H1 (cell line): ENCODE measurements around the gene ZNF396. TPM values are rescaled to one million over a fixed set of nuclear protein-coding genes. Genes with fewer than 3 reads are reported as not detected.

ENCODE experiments used
- CTCF ChIA-PET: fragments of 300-600 bp; sonication (Branson Sonifier 250); formaldehyde crosslinking; loops from one replicate; lab custom pipeline; 2021; ENCODE audit not compliant: partially characterized antibody; lab: Charles Lee
- POLR2A ChIA-PET: fragments of 300-600 bp; sonication (Branson Sonifier 250); formaldehyde crosslinking; loops from one replicate; lab custom pipeline; 2021; ENCODE audit warnings: inconsistent platforms; ENCODE audit not compliant: partially characterized antibody; lab: Charles Lee
- DNase-seq, 2 experiments: peaks; one replicate each; pipeline versions ENCODE4 v3.0.0 to v3.0.0-alpha.2; 2010 to 2022; ENCODE audit warnings: low spot score in 2 of 2, low read depth in 1 of 2, mixed read lengths in 1 of 2
- FAIRE-seq: peaks from 2 replicates; lab custom pipeline; 2011; peaks lifted over from hg19 to GRCh38; lab: Jason Lieb, UNC
- H2AFZ ChIP-seq: 2 replicates; pipeline ENCODE4 v1.8.1; 2012; ENCODE audit warnings: low read length, inconsistent platforms
- H2AK5ac ChIP-seq: 2 replicates; pipeline ENCODE4 v1.6.1; 2013; ENCODE audit warnings: low read depth, low read length
- H2BK120ac ChIP-seq: replicated peaks from 2 replicates; pipeline ENCODE3; 2013; ENCODE audit warnings: low read depth, low read length, inconsistent platforms
- H2BK12ac ChIP-seq: 2 replicates; pipeline ENCODE4 v1.6.1; 2013; ENCODE audit warnings: low read depth, low read length
- H2BK15ac ChIP-seq: 2 replicates; pipeline ENCODE4 v1.6.1; 2013; ENCODE audit warnings: low read length
- H2BK20ac ChIP-seq: 2 replicates; pipeline ENCODE4 v1.6.1; 2013; ENCODE audit warnings: low read length
- H2BK5ac ChIP-seq: 2 replicates; pipeline ENCODE4 v1.6.1; 2013; ENCODE audit warnings: low read depth, low read length
- H3K14ac ChIP-seq: 2 replicates; pipeline ENCODE4 v1.6.1; 2013; ENCODE audit warnings: inconsistent platforms; ENCODE audit not compliant: insufficient read length
- H3K18ac ChIP-seq: 2 replicates; pipeline ENCODE4 v1.6.1; 2013; ENCODE audit warnings: low read length; ENCODE audit errors: extremely low read depth
- H3K23ac ChIP-seq: 2 replicates; pipeline ENCODE4 v1.6.1; 2013; ENCODE audit warnings: inconsistent platforms; ENCODE audit not compliant: insufficient read length
- H3K23me2 ChIP-seq: 2 replicates; pipeline ENCODE4 v1.6.1; 2013; ENCODE audit warnings: low read depth, low read length
- H3K27ac ChIP-seq: 2 replicates; pipeline ENCODE4 v1.6.1; 2011; ENCODE audit warnings: low read depth, low read length, inconsistent platforms
- H3K27me3 ChIP-seq, 4 experiments: replicated peaks in 1 of 4; 1 replicate in 1 of 4; 2 replicates in 3 of 4; pipeline versions ENCODE4 v1.6.1 to v1.8.1; 2011 to 2013; ENCODE audit warnings: low read length in 3 of 4, mild to moderate bottlenecking in 3 of 4, inconsistent platforms in 2 of 4, mixed read lengths in 2 of 4, moderate library complexity in 1 of 4; ENCODE audit not compliant: control insufficient read depth in 3 of 4, insufficient read depth in 3 of 4; ENCODE audit errors: extremely low read depth in 1 of 4
- H3K36me3 ChIP-seq, 4 experiments: 2 replicates each; pipeline versions ENCODE4 v1.6.1 to v1.8.1; 2011 to 2013; ENCODE audit warnings: mild to moderate bottlenecking in 4 of 4, low read length in 3 of 4, moderate library complexity in 2 of 4, control low read depth in 1 of 4, inconsistent platforms in 1 of 4; ENCODE audit not compliant: insufficient read depth in 4 of 4, control insufficient read depth in 2 of 4
- H3K4ac ChIP-seq: replicated peaks from 2 replicates; pipeline ENCODE3; 2013; ENCODE audit warnings: low read length, low read depth, mixed read lengths, inconsistent platforms; ENCODE audit not compliant: insufficient read length
- H3K4me1 ChIP-seq, 4 experiments: replicated peaks in 1 of 4; 1 replicate in 1 of 4; 2 replicates in 3 of 4; pipeline versions ENCODE4 v1.6.1 to v1.8.1; 2011 to 2013; ENCODE audit warnings: low read length in 3 of 4, inconsistent platforms in 2 of 4, mixed read lengths in 1 of 4; ENCODE audit not compliant: insufficient read depth in 4 of 4, control insufficient read depth in 3 of 4
- H3K4me2 ChIP-seq, 2 experiments: 2 replicates each; pipeline versions ENCODE4 v1.6.1 to v1.8.1; 2011 to 2013; ENCODE audit warnings: low read depth in 2 of 2, low read length in 2 of 2, control low read depth in 1 of 2, inconsistent platforms in 1 of 2, mild to moderate bottlenecking in 1 of 2; ENCODE audit not compliant: insufficient read depth in 1 of 2
- H3K4me3 ChIP-seq, 4 experiments: fragments of 200-600, 300-600 bp in 1 of 4; sonication (generic), shearing (Covaris generic), sonication (Bioruptor Twin) in 1 of 4; 2 replicates each; pipeline versions ENCODE4 v1.5.1 to v1.8.1; 2011 to 2016; ENCODE audit warnings: low read length in 4 of 4, low read depth in 3 of 4, control low read depth in 2 of 4, inconsistent platforms in 2 of 4, mild to moderate bottlenecking in 2 of 4, mixed read lengths in 1 of 4, moderate library complexity in 1 of 4; ENCODE audit not compliant: insufficient read depth in 2 of 4; ENCODE audit errors: extremely low read depth in 1 of 4
- H3K56ac ChIP-seq: replicated peaks from 2 replicates; pipeline ENCODE3; 2013; ENCODE audit warnings: low read depth, mild to moderate bottlenecking, mixed read lengths, low read length, inconsistent platforms; ENCODE audit not compliant: insufficient read length
- H3K79me1 ChIP-seq: 2 replicates; pipeline ENCODE4 v1.6.1; 2013; ENCODE audit warnings: low read depth, low read length, control low read depth
- H3K79me2 ChIP-seq, 2 experiments: 2 replicates each; pipeline versions ENCODE4 v1.6.1 to v1.8.1; 2012 to 2013; ENCODE audit warnings: low read length in 2 of 2, mild to moderate bottlenecking in 2 of 2, inconsistent platforms in 1 of 2; ENCODE audit not compliant: insufficient read depth in 2 of 2, control insufficient read depth in 1 of 2
- H3K9ac ChIP-seq, 4 experiments: replicated peaks in 1 of 4; 1 replicate in 1 of 4; 2 replicates in 3 of 4; pipeline versions ENCODE4 v1.6.1 to v1.8.1; 2011 to 2013; ENCODE audit warnings: low read depth in 3 of 4, low read length in 3 of 4, control low read depth in 2 of 4, mild to moderate bottlenecking in 2 of 4, moderate library complexity in 2 of 4, inconsistent platforms in 1 of 4; ENCODE audit errors: extremely low read depth in 1 of 4
- H3K9me3 ChIP-seq, 2 experiments: 2 replicates each; pipeline versions ENCODE4 v1.6.1 to v1.8.1; 2012 to 2013; ENCODE audit warnings: mild to moderate bottlenecking in 2 of 2, moderate library complexity in 2 of 2, control low read depth in 1 of 2, inconsistent platforms in 1 of 2, low read depth in 1 of 2, low read length in 1 of 2, mixed read lengths in 1 of 2; ENCODE audit not compliant: insufficient read depth in 2 of 2
- H4K20me1 ChIP-seq, 2 experiments: replicated peaks in 1 of 2; 2 replicates each; pipeline versions ENCODE3 to v1.8.1; 2011 to 2013; ENCODE audit warnings: inconsistent platforms in 2 of 2, low read length in 2 of 2, mild to moderate bottlenecking in 1 of 2; ENCODE audit not compliant: insufficient read depth in 2 of 2, control insufficient read depth in 1 of 2
- H4K5ac ChIP-seq: 2 replicates; pipeline ENCODE4 v1.6.1; 2013; ENCODE audit warnings: low read length, low read depth, mixed read lengths, inconsistent platforms; ENCODE audit not compliant: insufficient read length
- H4K8ac ChIP-seq: 2 replicates; pipeline ENCODE4 v1.8.0; 2013; ENCODE audit warnings: mild to moderate bottlenecking, moderate library complexity, low read length, inconsistent platforms; ENCODE audit not compliant: insufficient read depth; ENCODE audit errors: extremely low read depth
- H4K91ac ChIP-seq: replicated peaks from 2 replicates; pipeline ENCODE3; 2013; ENCODE audit warnings: low read length, mixed read lengths, inconsistent platforms; ENCODE audit not compliant: insufficient read length
- CREB1 ChIP-seq: IDR thresholded peaks from 2 replicates; pipeline ENCODE4 v1.6.1; 2012; ENCODE audit warnings: inconsistent platforms
- CTBP2 ChIP-seq: IDR thresholded peaks from 2 replicates; pipeline ENCODE4 v1.7.0; 2011; ENCODE audit warnings: borderline replicate concordance, mild to moderate bottlenecking, moderate library complexity, mixed read lengths, low read length; ENCODE audit not compliant: insufficient read depth, insufficient read length
- EP300 ChIP-seq, 2 experiments: IDR thresholded peaks; 1 replicate in 1 of 2; 2 replicates in 1 of 2; pipeline ENCODE4 v1.6.1; 2011 to 2012; ENCODE audit warnings: low read depth in 2 of 2, low read length in 2 of 2, mild to moderate bottlenecking in 2 of 2, borderline replicate concordance in 1 of 2, inconsistent platforms in 1 of 2, moderate library complexity in 1 of 2
- NANOG ChIP-seq: IDR thresholded peaks from 2 replicates; pipeline ENCODE4 v1.6.1; 2011; ENCODE audit warnings: low read length, low read depth, mild to moderate bottlenecking, inconsistent platforms; ENCODE audit not compliant: insufficient read depth, poor library complexity, severe bottlenecking
- PHF8 ChIP-seq: fragments of 200-600 bp; sonication (generic); conservative IDR thresholded peaks from 2 replicates; pipeline ENCODE4 v1.7.1; 2012; ENCODE audit warnings: low read depth, mild to moderate bottlenecking, inconsistent platforms, low read length, moderate library complexity
- SP1 ChIP-seq: IDR thresholded peaks from 2 replicates; pipeline ENCODE4 v1.6.1; 2011; ENCODE audit warnings: low read depth, low read length
- WGBS, 2 experiments: shearing (Covaris generic) in 1 of 2; methylation state at CpG; one replicate each; pipeline versions ENCODE4 v1.1.6 to v1.1.7; 2013 to 2015; ENCODE audit warnings: low lambda C conversion rate in 2 of 2, mixed read lengths in 2 of 2, inconsistent platforms in 1 of 2, low coverage in 1 of 2, missing lambda C conversion rate in 1 of 2; ENCODE audit not compliant: insufficient replicate concordance in 2 of 2, insufficient coverage in 1 of 2, insufficient read length in 1 of 2; ENCODE audit errors: extremely low coverage in 1 of 2, missing lambda C conversion rate in 1 of 2; 5-methylcytosine and 5-hydroxymethylcytosine counted together
- polyA plus RNA-seq, 7 experiments: library from polyadenylated mRNA; depleted of rRNA in 3 of 7; stranded (reverse) in 5 of 7; unstranded in 2 of 7; fragments of >200 nt in 5 of 7; fragments of 200-250 nt in 2 of 7; gene quantifications; 1 replicate in 5 of 7; 2 replicates in 1 of 7; 4 replicates in 1 of 7; pipeline versions ENCODE4 v1.2.1 to v1.2.3, GENCODE V29; 2011 to 2013; ENCODE audit warnings: missing spikeins in 2 of 7, mixed read lengths in 2 of 7
- total RNA-seq: library from RNA; stranded (reverse); fragmentation: NEBNext Ultra II Directional; extraction: Animal tissue kit (Norgen Biotek cat#: 25700); gene quantifications from 2 replicates; pipeline ENCODE4 v1.2.1, GENCODE V29; 2021
- TF ChIP-seq, protein P1 (sequence below), 3 experiments: IDR thresholded peaks; 1 replicate in 2 of 3; 2 replicates in 1 of 3; pipeline versions ENCODE4 v1.5.1 to v1.6.1; 2011; ENCODE audit warnings: low read length in 3 of 3, mild to moderate bottlenecking in 3 of 3, inconsistent platforms in 2 of 3, low read depth in 1 of 3, moderate library complexity in 1 of 3; ENCODE audit not compliant: insufficient read depth in 1 of 3; ENCODE audit errors: control extremely low read depth in 1 of 3
- TF ChIP-seq, protein P2 (sequence below): IDR thresholded peaks from 2 replicates; pipeline ENCODE4 v1.6.1; 2012; ENCODE audit warnings: inconsistent platforms

Gene ZNF396
- total and polyA plus RNA-seq, 2 of the 8 experiments (the other 6 are each of a cell fraction or from before 2014, with no cell fraction given): 0.44 to 0.74 TPM

DNA sequence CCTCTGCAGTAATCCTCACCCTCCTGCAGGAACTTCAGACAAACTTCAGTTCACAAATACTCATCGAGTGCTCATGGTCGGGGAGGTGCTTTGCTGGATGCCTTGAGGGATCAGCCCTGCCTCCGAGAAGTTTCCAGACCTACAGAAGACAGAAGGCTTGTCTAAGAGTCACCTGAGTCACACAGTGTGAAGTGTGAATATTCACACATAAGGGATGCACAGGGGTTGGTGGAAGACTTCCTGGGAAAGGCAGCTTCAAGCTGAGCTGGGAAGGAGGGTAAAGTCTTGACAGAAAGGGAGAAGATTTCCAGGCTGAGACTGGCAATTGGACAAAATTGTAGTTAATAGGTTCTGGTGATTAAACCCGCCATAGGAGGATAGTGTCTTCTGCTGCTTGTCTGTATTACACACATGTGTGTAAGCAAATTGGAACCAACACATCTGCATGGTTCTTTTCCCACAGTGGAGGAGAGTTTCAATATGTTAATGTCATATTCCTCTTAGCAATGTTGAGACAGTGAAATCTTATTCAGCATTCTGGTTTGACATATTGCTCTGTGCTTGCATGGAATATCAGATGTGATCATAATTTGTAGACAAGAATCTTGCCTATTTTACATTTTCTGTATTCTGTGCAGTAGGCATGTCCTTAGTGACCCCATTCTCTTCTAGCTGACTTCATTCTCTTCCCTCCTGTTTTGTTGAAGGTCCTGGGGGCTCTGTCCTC, 34.7 kb upstream of the ZNF396 start:
- no peaks in the 10 kb centered on the region for H3K36me3 ChIP-seq
- H3K4me3 ChIP-seq: no peak overlapping the region
- TF ChIP-seq NANOG: no peak
- TF ChIP-seq, protein P1, sequence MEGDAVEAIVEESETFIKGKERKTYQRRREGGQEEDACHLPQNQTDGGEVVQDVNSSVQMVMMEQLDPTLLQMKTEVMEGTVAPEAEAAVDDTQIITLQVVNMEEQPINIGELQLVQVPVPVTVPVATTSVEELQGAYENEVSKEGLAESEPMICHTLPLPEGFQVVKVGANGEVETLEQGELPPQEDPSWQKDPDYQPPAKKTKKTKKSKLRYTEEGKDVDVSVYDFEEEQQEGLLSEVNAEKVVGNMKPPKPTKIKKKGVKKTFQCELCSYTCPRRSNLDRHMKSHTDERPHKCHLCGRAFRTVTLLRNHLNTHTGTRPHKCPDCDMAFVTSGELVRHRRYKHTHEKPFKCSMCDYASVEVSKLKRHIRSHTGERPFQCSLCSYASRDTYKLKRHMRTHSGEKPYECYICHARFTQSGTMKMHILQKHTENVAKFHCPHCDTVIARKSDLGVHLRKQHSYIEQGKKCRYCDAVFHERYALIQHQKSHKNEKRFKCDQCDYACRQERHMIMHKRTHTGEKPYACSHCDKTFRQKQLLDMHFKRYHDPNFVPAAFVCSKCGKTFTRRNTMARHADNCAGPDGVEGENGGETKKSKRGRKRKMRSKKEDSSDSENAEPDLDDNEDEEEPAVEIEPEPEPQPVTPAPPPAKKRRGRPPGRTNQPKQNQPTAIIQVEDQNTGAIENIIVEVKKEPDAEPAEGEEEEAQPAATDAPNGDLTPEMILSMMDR (IDR thresholded peaks at IDR 0.05; ENCODE audit: control extremely low read depth in 1 of 3, insufficient read depth in 1 of 3, low read depth in 1 of 3, low read length in 3 of 3): no peak
- no peak for TF ChIP-seq SP1
- no peak for TF ChIP-seq CTBP2
- no peak for TF ChIP-seq PHF8
- no peak for TF ChIP-seq CREB1
- TF ChIP-seq, protein P2, sequence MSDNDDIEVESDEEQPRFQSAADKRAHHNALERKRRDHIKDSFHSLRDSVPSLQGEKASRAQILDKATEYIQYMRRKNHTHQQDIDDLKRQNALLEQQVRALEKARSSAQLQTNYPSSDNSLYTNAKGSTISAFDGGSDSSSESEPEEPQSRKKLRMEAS: no peak
- TF ChIP-seq EP300 (IDR thresholded peaks at IDR 0.05; ENCODE audit: borderline replicate concordance in 1 of 2, low read depth in 2 of 2, low read length in 2 of 2): no peak

More for the DNA sequence above, 34.7 kb upstream of the ZNF396 start:
- Histone ChIP-seq H4K8ac (no peak overlapping the region), H3K27ac (no peak overlapping the region), H2BK120ac (no peak overlapping the region), H3K79me1 (no peaks in the 10 kb centered on the region), H2BK12ac (no peak overlapping the region), H2BK20ac (no peak overlapping the region), H3K4me1 (no peaks in the 10 kb centered on the region), H4K20me1 (no peaks in the 10 kb centered on the region), H3K23ac (no peak overlapping the region), H2AFZ (no peak overlapping the region), H3K9ac (no peak overlapping the region), H3K4ac (no peak overlapping the region), H3K18ac (no peak overlapping the region), H3K4me2 (no peak overlapping the region), H2AK5ac (no peak overlapping the region), H4K91ac (no peak overlapping the region), H2BK15ac (no peak overlapping the region), H3K27me3 (no peaks in the 10 kb centered on the region), H3K79me2 (no peaks in the 10 kb centered on the region), H3K9me3 (no peaks in the 10 kb centered on the region), H3K14ac (no peak overlapping the region), H3K56ac (no peak overlapping the region), H3K23me2 (no peaks in the 10 kb centered on the region; the same call in 1 of the 2 replicates), H2BK5ac (no peak overlapping the region), H4K5ac (no peak overlapping the region)
- CTCF ChIA-PET: interaction anchor here (0.9 to 1.6 kb wide), 3 partner anchors 100 to 268 kb away, joined by 3 to 4 read pairs (median 3); no protein-coding TSS in a partner anchor
- DNase-seq (no peak), FAIRE-seq (no peak)
- WGBS, 2 experiments: 88% methylated on average over 4 of the region's 4 CpGs; no CpG with 5 or more reads in 1 of the 2 experiments
- POLR2A ChIA-PET: no interaction called here
